B cell (primary cell): ENCODE data around the gene TADA3. TPM values are rescaled to one million over a fixed set of nuclear protein-coding genes. Genes with fewer than 3 reads are reported as not detected.

ENCODE experiments used
- ATAC-seq: fragments of 200-7000 bp; cut with Tn5 transposase; one replicate; pipeline ENCODE4 v1.10.0; 2021; ENCODE audit warnings: low read depth, mild to moderate bottlenecking, moderate number of reproducible peaks, moderate library complexity
- CTCF ChIA-PET: fragments of 350-600 bp; sonication (Branson Sonifier 250); formaldehyde crosslinking; loops from one replicate; lab custom pipeline; 2021; ENCODE audit warnings: antibody characterized with exemption, inconsistent platforms; lab: Charles Lee
- POLR2A ChIA-PET: fragments of 350-600 bp; sonication (Branson Sonifier 250); formaldehyde crosslinking; loops from one replicate; lab custom pipeline; 2021; ENCODE audit warnings: antibody characterized with exemption; lab: Charles Lee
- DNase-seq: peaks from one replicate; pipeline ENCODE4 v3.0.0; 2013
- H2AFZ ChIP-seq: 2 replicates; pipeline ENCODE4 v1.6.1; 2012; ENCODE audit warnings: mild to moderate bottlenecking, low read depth, low read length; ENCODE audit not compliant: insufficient read depth, poor library complexity, severe bottlenecking
- H3K27ac ChIP-seq, 2 donors: 1 replicate in 1 of 2; 2 replicates in 1 of 2; pipeline ENCODE4 v1.5.1; 2012 to 2013; ENCODE audit warnings: low read length in 2 of 2, mild to moderate bottlenecking in 2 of 2, moderate library complexity in 1 of 2
- H3K27me3 ChIP-seq, 4 experiments: fragments of 200-600 bp in 1 of 4; sonication (generic) in 1 of 4; replicated peaks in 1 of 4; 1 replicate in 2 of 4; 2 replicates in 2 of 4; pipeline versions ENCODE4 v1.6.1 to v1.7.0; 2013 to 2016; ENCODE audit warnings: low read length in 3 of 4, mild to moderate bottlenecking in 2 of 4, mixed read lengths in 1 of 4, moderate library complexity in 1 of 4; ENCODE audit not compliant: insufficient read depth in 4 of 4, control insufficient read depth in 3 of 4; ENCODE audit errors: control extremely low read depth in 1 of 4
- H3K36me3 ChIP-seq, 2 experiments: replicated peaks in 1 of 2; 1 replicate in 1 of 2; 2 replicates in 1 of 2; pipeline versions ENCODE4 v1.6.1 to v1.7.1; 2013; ENCODE audit warnings: low read length in 1 of 2; ENCODE audit not compliant: insufficient read depth in 2 of 2, control insufficient read depth in 1 of 2; ENCODE audit errors: control extremely low read depth in 1 of 2, extremely low read depth in 1 of 2
- H3K4me1 ChIP-seq, 2 donors: fragments of 200-600 bp in 1 of 2; sonication (generic) in 1 of 2; 1 replicate in 1 of 2; 2 replicates in 1 of 2; pipeline versions ENCODE4 v1.5.1 to v1.6.1; 2013 to 2017; ENCODE audit warnings: low read length in 2 of 2; ENCODE audit not compliant: control insufficient read depth in 2 of 2, insufficient read depth in 2 of 2
- H3K4me2 ChIP-seq: replicated peaks from 2 replicates; pipeline ENCODE3; 2012; ENCODE audit warnings: mild to moderate bottlenecking, low read depth, low read length; ENCODE audit not compliant: poor library complexity, severe bottlenecking
- H3K4me3 ChIP-seq, 5 experiments: fragments of 200-600 bp in 1 of 5; sonication (generic) in 1 of 5; 1 replicate in 3 of 5; 2 replicates in 2 of 5; pipeline versions ENCODE4 v1.5.1 to v1.7.0; 2011 to 2016; ENCODE audit warnings: low read length in 4 of 5, mild to moderate bottlenecking in 4 of 5, low read depth in 2 of 5, control low read depth in 1 of 5, moderate library complexity in 1 of 5; ENCODE audit not compliant: insufficient read depth in 1 of 5; ENCODE audit errors: control extremely low read depth in 1 of 5, extremely low read depth in 1 of 5
- H3K79me2 ChIP-seq: fragments of 200-600 bp; sonication (generic); one replicate; pipeline ENCODE4 v1.6.0; 2016; ENCODE audit warnings: low read length; ENCODE audit not compliant: control insufficient read depth, insufficient read depth
- H3K9ac ChIP-seq: fragments of 200-600 bp; sonication (generic); 2 replicates; pipeline ENCODE4 v1.6.1; 2017; ENCODE audit warnings: mild to moderate bottlenecking, low read length, moderate library complexity
- H3K9me3 ChIP-seq, 3 donors: one replicate each; pipeline versions ENCODE4 v1.6.1 to v1.7.1; 2013; ENCODE audit warnings: low read length in 2 of 3; ENCODE audit not compliant: control insufficient read depth in 2 of 3, insufficient read depth in 1 of 3; ENCODE audit errors: control extremely low read depth in 1 of 3
- H4K20me1 ChIP-seq: 2 replicates; pipeline ENCODE4 v1.6.0; 2012; ENCODE audit warnings: mild to moderate bottlenecking, low read length; ENCODE audit not compliant: insufficient read depth, control insufficient read depth, poor library complexity, severe bottlenecking
- H3K27ac Mint-ChIP-seq: one replicate; pipeline ENCODE4 v1.8.0; 2021; ENCODE audit warnings: mixed read lengths
- H3K27me3 Mint-ChIP-seq: one replicate; pipeline ENCODE4 v1.8.0; 2021; ENCODE audit warnings: mixed read lengths
- H3K4me1 Mint-ChIP-seq: one replicate; pipeline ENCODE4 v1.8.0; 2021; ENCODE audit warnings: mixed read lengths
- H3K4me3 Mint-ChIP-seq: one replicate; pipeline ENCODE4 v1.8.0; 2021; ENCODE audit warnings: mixed read lengths
- H3K9me3 Mint-ChIP-seq: one replicate; pipeline ENCODE4 v1.8.0; 2022; ENCODE audit warnings: mixed read lengths; ENCODE audit not compliant: insufficient read depth
- EZH2 ChIP-seq: IDR thresholded peaks from 2 replicates; pipeline ENCODE4 v1.6.1; 2012; ENCODE audit warnings: borderline replicate concordance, low read depth, mild to moderate bottlenecking, moderate library complexity, low read length; ENCODE audit not compliant: insufficient read depth, poor library complexity, severe bottlenecking
- WGBS: methylation state at CpG from one replicate; pipeline ENCODE4 v1.1.5; 2013; ENCODE audit warnings: missing lambda C conversion rate; ENCODE audit not compliant: insufficient coverage; 5-methylcytosine and 5-hydroxymethylcytosine counted together
- intact Hi-C: fragments of 100-400 bp; cut with micrococcal nuclease; formaldehyde crosslinking; loops from one replicate; pipeline ENCODE4 v1.10.0; 2022
- polyA plus RNA-seq: library from polyadenylated mRNA; depleted of rRNA; stranded (reverse); fragments of >200 nt; gene quantifications from 2 replicates; pipeline ENCODE4 v1.2.3, GENCODE V29; 2012
- total RNA-seq, 2 donors: library from RNA; stranded (reverse); fragments of 120-200 nt in 1 of 2; gene quantifications; 1 replicate in 1 of 2; 2 replicates in 1 of 2; pipeline versions ENCODE4 v1.2.3 to v1.2.4, GENCODE V29; 2013 to 2022
- TF ChIP-seq, protein P1 (sequence below): fragments of 200-600 bp; IDR thresholded peaks from one replicate; pipeline ENCODE4 v1.8.0; 2022; ENCODE audit warnings: antibody characterized with exemption, mild to moderate bottlenecking

Gene TADA3
- total and polyA plus RNA-seq, 2 donors (not counting 1 experiment from before 2014, with no cell fraction given), result 45.4 to 45.6 TPM

DNA sequence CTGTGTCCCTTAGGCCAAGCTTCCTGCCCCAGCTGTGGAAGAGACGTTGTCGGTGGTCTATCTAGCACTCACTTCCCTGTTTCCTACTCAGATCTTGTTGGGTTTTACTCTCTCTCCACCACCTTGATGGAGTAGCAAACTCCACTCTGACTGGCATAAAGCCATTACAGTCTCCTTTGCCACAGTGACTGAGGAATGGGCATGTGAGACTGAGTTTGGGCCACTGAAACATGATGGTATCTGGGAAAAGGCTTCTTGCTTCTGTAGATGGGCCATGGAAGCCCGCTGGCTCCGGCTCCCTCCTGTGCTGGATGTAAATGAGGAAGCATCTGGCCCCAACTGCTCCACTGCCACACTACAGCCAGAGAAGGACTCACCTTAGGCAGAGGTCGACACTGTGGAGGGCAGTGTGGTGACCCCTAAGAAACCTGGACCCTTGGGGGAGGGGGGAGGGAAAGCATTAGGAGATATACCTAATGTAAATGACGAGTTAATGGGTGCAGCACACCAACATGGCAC, 13.1 kb downstream of the TADA3 start:
- Histone ChIP-seq H3K27ac (peak overlapping the region; percentile 56 to 82), H3K4me2 (peak overlapping the region; percentile 59), H3K4me3 (no peak overlapping the region), H3K9ac (no peak overlapping the region), H2AFZ (no peak overlapping the region), H3K4me1 (peaks cover 51 to 59% of the 10 kb centered on the region in 2 donors), H3K27me3 (no peaks in the 10 kb centered on the region), H3K9me3 (no peaks in the 10 kb centered on the region), H4K20me1 (no peaks in the 10 kb centered on the region), H3K79me2 (peaks cover 3% of the 10 kb centered on the region), H3K36me3 (peaks cover 0 to 17% of the 10 kb centered on the region in 2 experiments)
- intact Hi-C loops, result loop anchor here (1.0 kb wide), 1 partner anchor 48 kb away; the partner anchor contains the start of gene BRPF1
- Mint-ChIP-seq H3K27me3 (no peaks in the 10 kb centered on the region), H3K9me3 (no peaks in the 10 kb centered on the region), H3K4me3 (peak overlapping the region; percentile 40), H3K4me1 (peaks cover 59% of the 10 kb centered on the region), H3K27ac (peak overlapping the region; percentile 78)
- ChIA-PET POLR2A (interaction anchor here (2.0 kb wide), 1 partner anchor 14 kb away, joined by 8 read pairs; the partner anchor contains the start of genes ARPC4 and TADA3), CTCF (interaction anchor here (4.6 kb wide), 1 partner anchor 29 kb away, joined by 25 read pairs; the partner anchor contains the start of gene OGG1)
- WGBS, result 20% methylated on average over 2 of the region's 6 CpGs
- ATAC-seq (no peak), DNase-seq (no peak)
- TF ChIP-seq, protein P1, sequence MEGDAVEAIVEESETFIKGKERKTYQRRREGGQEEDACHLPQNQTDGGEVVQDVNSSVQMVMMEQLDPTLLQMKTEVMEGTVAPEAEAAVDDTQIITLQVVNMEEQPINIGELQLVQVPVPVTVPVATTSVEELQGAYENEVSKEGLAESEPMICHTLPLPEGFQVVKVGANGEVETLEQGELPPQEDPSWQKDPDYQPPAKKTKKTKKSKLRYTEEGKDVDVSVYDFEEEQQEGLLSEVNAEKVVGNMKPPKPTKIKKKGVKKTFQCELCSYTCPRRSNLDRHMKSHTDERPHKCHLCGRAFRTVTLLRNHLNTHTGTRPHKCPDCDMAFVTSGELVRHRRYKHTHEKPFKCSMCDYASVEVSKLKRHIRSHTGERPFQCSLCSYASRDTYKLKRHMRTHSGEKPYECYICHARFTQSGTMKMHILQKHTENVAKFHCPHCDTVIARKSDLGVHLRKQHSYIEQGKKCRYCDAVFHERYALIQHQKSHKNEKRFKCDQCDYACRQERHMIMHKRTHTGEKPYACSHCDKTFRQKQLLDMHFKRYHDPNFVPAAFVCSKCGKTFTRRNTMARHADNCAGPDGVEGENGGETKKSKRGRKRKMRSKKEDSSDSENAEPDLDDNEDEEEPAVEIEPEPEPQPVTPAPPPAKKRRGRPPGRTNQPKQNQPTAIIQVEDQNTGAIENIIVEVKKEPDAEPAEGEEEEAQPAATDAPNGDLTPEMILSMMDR, result no peak
- no peak for TF ChIP-seq EZH2
